A549 (cell line): ENCODE results near the gene H6PD. TPM values are rescaled to one million over a fixed set of nuclear protein-coding genes. Genes with fewer than 3 reads are reported as not detected.

Experiments used
- ATAC-seq, 2 experiments: fragments of 200-7000 bp in 1 of 2; fragments of >200 bp in 1 of 2; cut with Nextera tagmentation in 1 of 2; cut with Tn5 transposase in 1 of 2; 3 replicates each; pipeline versions ENCODE4 v1.8.0 to v1.9.1; 2018 to 2020; ENCODE audit warnings: mild to moderate bottlenecking in 1 of 2, moderate library complexity in 1 of 2
- CTCF ChIA-PET: fragments of 300-600 bp; sonication (Branson Sonifier 250); formaldehyde crosslinking; extraction: SDS; loops from one replicate; lab custom pipeline; 2021; ENCODE audit warnings: antibody characterized with exemption, inconsistent platforms; lab: Yijun Ruan, JAX
- POLR2A ChIA-PET: fragments of 350-600 bp; formaldehyde crosslinking; extraction: SDS; loops from one replicate; lab custom pipeline; 2021; ENCODE audit warnings: antibody characterized with exemption, inconsistent platforms; lab: Yijun Ruan, JAX
- DNase-seq, 2 experiments: peaks; one replicate each; pipeline versions ENCODE4 v3.0.0 to v3.0.0-alpha.2; 2011 to 2016; ENCODE audit warnings: low read depth in 1 of 2, low spot score in 1 of 2
- FAIRE-seq: peaks from 2 replicates; lab custom pipeline; 2011; peaks lifted over from hg19 to GRCh38; lab: Jason Lieb, UNC
- H3K27ac ChIP-seq, 2 experiments: fragments of >200 bp; sonication (Bioruptor Twin); formaldehyde crosslinking; 3 replicates each; pipeline ENCODE4 v1.5.1; 2016 to 2017
- H3K4me1 ChIP-seq: fragments of >200 bp; sonication (Bioruptor Twin); formaldehyde crosslinking; 3 replicates; pipeline ENCODE4 v1.6.1; 2016
- H3K4me2 ChIP-seq: fragments of >200 bp; sonication (Bioruptor Twin); formaldehyde crosslinking; 3 replicates; pipeline ENCODE4 v1.6.1; 2016
- H3K4me3 ChIP-seq: fragments of >200 bp; sonication (Bioruptor Twin); formaldehyde crosslinking; 3 replicates; pipeline ENCODE4 v1.5.1; 2016
- H3K9me3 ChIP-seq: fragments of >200 bp; sonication (Bioruptor Twin); formaldehyde crosslinking; 3 replicates; pipeline ENCODE4 v1.6.1; 2016
- BCL3 ChIP-seq: fragments of >200 bp; sonication (Bioruptor Twin); formaldehyde crosslinking; IDR thresholded peaks from 3 replicates; pipeline ENCODE4 v1.6.1; 2016
- CBX8 ChIP-seq: fragments of 200-600 bp; sonication (generic); IDR thresholded peaks from 2 replicates; pipeline ENCODE4 v1.6.1; 2016
- CEBPB ChIP-seq, 2 experiments: fragments of >200 bp in 1 of 2; sonication (Bioruptor Twin) in 1 of 2; formaldehyde crosslinking in 1 of 2; IDR thresholded peaks; 2 replicates each; pipeline ENCODE4 v1.6.1; 2012 to 2016
- CHD2 ChIP-seq: fragments of 150-350 bp; IDR thresholded peaks from 2 replicates; pipeline ENCODE4 v1.6.1; 2014; ENCODE audit warnings: low read length; ENCODE audit not compliant: partially characterized antibody
- EHMT2 ChIP-seq: fragments of 200-600 bp; sonication (generic); IDR thresholded peaks from 2 replicates; pipeline ENCODE4 v1.6.1; 2016; ENCODE audit warnings: antibody characterized with exemption, low read depth, mild to moderate bottlenecking, moderate library complexity
- EP300 ChIP-seq, 2 experiments: fragments of >200 bp; sonication (Bioruptor Twin); formaldehyde crosslinking; IDR thresholded peaks; 2 replicates in 1 of 2; 3 replicates in 1 of 2; pipeline ENCODE4 v1.6.1; 2016 to 2017
- ESRRA ChIP-seq: fragments of 150-350 bp; IDR thresholded peaks from 2 replicates; pipeline ENCODE4 v1.6.1; 2014; ENCODE audit warnings: mild to moderate bottlenecking, low read length, borderline replicate concordance
- FOXS1 ChIP-seq: fragments of 250-450 bp; sonication (Bioruptor Pico); IDR thresholded peaks from 2 replicates; pipeline ENCODE4 v1.5.0; 2020; ENCODE audit warnings: mild to moderate bottlenecking, moderate library complexity
- GATA3 ChIP-seq: IDR thresholded peaks from 2 replicates; pipeline ENCODE4 v1.6.1; 2012; ENCODE audit warnings: borderline replicate concordance
- HES2 ChIP-seq: fragments of >200 bp; sonication (Bioruptor Twin); formaldehyde crosslinking; IDR thresholded peaks from 2 replicates; pipeline ENCODE4 v1.6.1; 2016
- HMGXB4 ChIP-seq: fragments of 250-450 bp; sonication (Bioruptor Pico); IDR thresholded peaks from 2 replicates; pipeline ENCODE4 v1.5.0; 2021; ENCODE audit warnings: mild to moderate bottlenecking, moderate library complexity, borderline replicate concordance
- HOXA7 ChIP-seq: fragments of 250-450 bp; sonication (Bioruptor Pico); IDR thresholded peaks from 2 replicates; pipeline ENCODE4 v1.5.0; 2020; ENCODE audit warnings: mild to moderate bottlenecking, moderate library complexity
- HOXB13 ChIP-seq: fragments of 250-450 bp; sonication (Bioruptor Pico); IDR thresholded peaks from 2 replicates; pipeline ENCODE4 v1.5.0; 2020; ENCODE audit warnings: low read depth, mild to moderate bottlenecking, moderate library complexity
- HOXB5 ChIP-seq: fragments of 250-450 bp; sonication (Bioruptor Pico); IDR thresholded peaks from 2 replicates; pipeline ENCODE4 v1.5.0; 2020; ENCODE audit warnings: mild to moderate bottlenecking, moderate library complexity
- JUN ChIP-seq, 2 experiments: fragments of >200 bp; sonication (Bioruptor Twin); formaldehyde crosslinking; IDR thresholded peaks; 2 replicates in 1 of 2; 3 replicates in 1 of 2; pipeline ENCODE4 v1.6.1; 2016 to 2017
- KDM1A ChIP-seq: fragments of 200-600 bp; sonication (generic); IDR thresholded peaks from 2 replicates; pipeline ENCODE4 v1.6.1; 2016; ENCODE audit warnings: low read depth, mild to moderate bottlenecking
- KDM5A ChIP-seq: fragments of 200-600 bp; sonication (generic); IDR thresholded peaks from 2 replicates; pipeline ENCODE4 v1.6.1; 2016; ENCODE audit warnings: antibody characterized with exemption, mild to moderate bottlenecking
- MAZ ChIP-seq: fragments of 150-350 bp; IDR thresholded peaks from 2 replicates; pipeline ENCODE4 v1.6.1; 2014; ENCODE audit warnings: antibody characterized with exemption, low read depth, low read length, borderline replicate concordance
- NFE2L2 ChIP-seq: fragments of 150-350 bp; conservative IDR thresholded peaks from 2 replicates; pipeline ENCODE4 v1.6.1; 2014; ENCODE audit warnings: low read length
- PHF8 ChIP-seq: fragments of 200-600 bp; sonication (generic); IDR thresholded peaks from 2 replicates; pipeline ENCODE4 v1.6.1; 2016; ENCODE audit warnings: low read depth, mild to moderate bottlenecking, antibody characterized with exemption, moderate library complexity, borderline replicate concordance
- POLR2AphosphoS2 ChIP-seq: conservative IDR thresholded peaks from 2 replicates; pipeline ENCODE4 v1.6.1; 2012; ENCODE audit warnings: low read length, improper control_type of control experiment, inconsistent platforms
- RFX5 ChIP-seq: fragments of 450-650 bp; IDR thresholded peaks from 2 replicates; pipeline ENCODE4 v1.7.1; 2014; ENCODE audit warnings: antibody characterized with exemption, mild to moderate bottlenecking, moderate library complexity
- TFCP2L1 ChIP-seq: fragments of 250-450 bp; sonication (Bioruptor Pico); IDR thresholded peaks from 2 replicates; pipeline ENCODE4 v1.5.0; 2021; ENCODE audit warnings: mild to moderate bottlenecking
- USF2 ChIP-seq: fragments of 450-650 bp; IDR thresholded peaks from 2 replicates; pipeline ENCODE4 v1.6.1; 2014; ENCODE audit warnings: antibody characterized with exemption
- ZC3H11A ChIP-seq: fragments of 450-650 bp; IDR thresholded peaks from 2 replicates; pipeline ENCODE4 v1.6.1; 2014; ENCODE audit warnings: antibody characterized with exemption, mild to moderate bottlenecking
- ZNF302 ChIP-seq: fragments of 250-450 bp; sonication (Bioruptor Pico); IDR thresholded peaks from 2 replicates; pipeline ENCODE4 v1.9.0; 2021; ENCODE audit warnings: inconsistent platforms, mild to moderate bottlenecking, moderate library complexity
- WGBS: methylation state at CpG from one replicate; pipeline ENCODE4 v1.1.6; 2017; ENCODE audit errors: missing lambda C conversion rate; 5-methylcytosine and 5-hydroxymethylcytosine counted together
- polyA plus RNA-seq, 4 experiments: library from polyadenylated mRNA; depleted of rRNA in 3 of 4; stranded (reverse); fragments of >200 nt; fragmentation: RNase III in 1 of 4; extraction: RNeasy Plus Mini Kit Qiagen cat#74134 plus additional on column Dnase treatment in 1 of 4; gene quantifications; 2 replicates in 3 of 4; 3 replicates in 1 of 4; pipeline ENCODE4 v1.2.3, GENCODE V29; 2011 to 2017
- TF ChIP-seq, protein P1 (sequence below): IDR thresholded peaks from 2 replicates; pipeline ENCODE4 v1.6.1; 2012; ENCODE audit warnings: low read depth, borderline replicate concordance
- TF ChIP-seq, protein P2 (sequence below): IDR thresholded peaks from 2 replicates; pipeline ENCODE4 v1.6.1; 2012
- TF ChIP-seq, protein P3 (sequence below): fragments of 250-450 bp; sonication (Bioruptor Pico); IDR thresholded peaks from 2 replicates; pipeline ENCODE4 v1.5.0; 2020; ENCODE audit warnings: low read depth, mild to moderate bottlenecking, moderate library complexity

Gene H6PD
- polyA plus RNA-seq, 2 of the 4 experiments (the other 2 are of a cell fraction), result 6.0 to 7.9 TPM

GRCh38 chr1:9270290-9270883, 35.8 kb downstream of the H6PD start:
- no peaks in the 10 kb centered on the region for H3K9me3 ChIP-seq
- no peak overlapping the region for H3K4me3 ChIP-seq
- H3K4me1 ChIP-seq, result peaks cover 6% of the 10 kb centered on the region; the same call in 2 of the 3 replicates
- TF ChIP-seq EP300 (IDR thresholded peaks at IDR 0.05) (no peak), ESRRA (no peak), HES2 (no peak), USF2 (no peak), EHMT2 (no peak), PHF8 (no peak), NFE2L2 (no peak), CBX8 (no peak), TFCP2L1 (no peak), BCL3 (no peak), CEBPB (IDR thresholded peaks at IDR 0.05) (no peak), HOXB13 (CRISPR knock-in tag) (no peak), HMGXB4 (CRISPR knock-in tag) (no peak), FOXS1 (CRISPR knock-in tag) (no peak), KDM1A (no peak), GATA3 (no peak)
- TF ChIP-seq, protein P1, sequence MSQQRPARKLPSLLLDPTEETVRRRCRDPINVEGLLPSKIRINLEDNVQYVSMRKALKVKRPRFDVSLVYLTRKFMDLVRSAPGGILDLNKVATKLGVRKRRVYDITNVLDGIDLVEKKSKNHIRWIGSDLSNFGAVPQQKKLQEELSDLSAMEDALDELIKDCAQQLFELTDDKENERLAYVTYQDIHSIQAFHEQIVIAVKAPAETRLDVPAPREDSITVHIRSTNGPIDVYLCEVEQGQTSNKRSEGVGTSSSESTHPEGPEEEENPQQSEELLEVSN, result no peak
- TF ChIP-seq, protein P2, sequence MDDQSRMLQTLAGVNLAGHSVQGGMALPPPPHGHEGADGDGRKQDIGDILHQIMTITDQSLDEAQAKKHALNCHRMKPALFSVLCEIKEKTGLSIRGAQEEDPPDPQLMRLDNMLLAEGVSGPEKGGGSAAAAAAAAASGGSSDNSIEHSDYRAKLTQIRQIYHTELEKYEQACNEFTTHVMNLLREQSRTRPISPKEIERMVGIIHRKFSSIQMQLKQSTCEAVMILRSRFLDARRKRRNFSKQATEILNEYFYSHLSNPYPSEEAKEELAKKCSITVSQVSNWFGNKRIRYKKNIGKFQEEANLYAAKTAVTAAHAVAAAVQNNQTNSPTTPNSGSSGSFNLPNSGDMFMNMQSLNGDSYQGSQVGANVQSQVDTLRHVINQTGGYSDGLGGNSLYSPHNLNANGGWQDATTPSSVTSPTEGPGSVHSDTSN, result no peak
- FAIRE-seq (no peak), DNase-seq (no peak), ATAC-seq (no peak)
- ChIA-PET POLR2A (no interaction called here), CTCF (interaction anchor here (0.6 to 10.1 kb wide), 6 partner anchors 10 to 303 kb away, joined by 3 to 127 read pairs (median 4); no protein-coding TSS in a partner anchor)
- peak overlapping the region in 1 of 2 experiments; percentile 35; a peak in 1 of 6 replicates for H3K27ac ChIP-seq
- no peak overlapping the region for H3K4me2 ChIP-seq
- WGBS, result 85% methylated on average over 12 of the region's 15 CpGs

DNA sequence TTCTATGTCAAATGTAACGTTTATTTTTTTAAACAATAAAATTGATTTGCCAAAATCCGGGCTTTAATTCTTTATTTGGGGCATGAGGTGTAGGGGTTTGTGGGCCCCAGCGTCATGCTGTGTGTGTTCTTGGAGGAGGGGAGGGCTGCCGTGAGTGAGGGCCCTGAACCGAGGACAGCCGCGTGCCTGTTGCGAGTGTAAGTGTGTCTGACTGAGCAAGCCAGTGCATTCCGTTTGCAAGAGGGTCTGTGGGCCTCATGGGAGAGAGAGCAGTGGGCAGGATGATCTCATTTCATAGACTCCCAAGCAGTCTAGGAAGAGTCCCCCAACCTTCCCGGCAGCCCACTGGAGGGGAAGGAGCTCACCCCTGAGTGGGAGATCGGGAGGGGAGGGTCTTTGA, 36.7 kb downstream of the H6PD start:
- FAIRE-seq (no peak), DNase-seq (no peak), ATAC-seq (no peak)
- Histone ChIP-seq H3K9me3 (no peaks in the 10 kb centered on the region), H3K4me2 (no peak overlapping the region), H3K4me1 (peaks cover 6% of the 10 kb centered on the region; the same call in 2 of the 3 replicates), H3K4me3 (no peak overlapping the region), H3K27ac (no peak overlapping the region)
- ChIA-PET CTCF (interaction anchor here (0.5 to 0.9 kb wide), 2 partner anchors 17 to 221 kb away, joined by 3 to 6 read pairs; no protein-coding TSS in a partner anchor), POLR2A (no interaction called here)
- WGBS, result 90% methylated on average over 10 of the region's 11 CpGs
- no peak for TF ChIP-seq CHD2
- TF ChIP-seq MAZ, result no peak
- TF ChIP-seq NFE2L2, result no peak
- TF ChIP-seq CBX8, result no peak
- TF ChIP-seq TFCP2L1, result no peak
- no peak for TF ChIP-seq HOXB5
- TF ChIP-seq, protein P3, sequence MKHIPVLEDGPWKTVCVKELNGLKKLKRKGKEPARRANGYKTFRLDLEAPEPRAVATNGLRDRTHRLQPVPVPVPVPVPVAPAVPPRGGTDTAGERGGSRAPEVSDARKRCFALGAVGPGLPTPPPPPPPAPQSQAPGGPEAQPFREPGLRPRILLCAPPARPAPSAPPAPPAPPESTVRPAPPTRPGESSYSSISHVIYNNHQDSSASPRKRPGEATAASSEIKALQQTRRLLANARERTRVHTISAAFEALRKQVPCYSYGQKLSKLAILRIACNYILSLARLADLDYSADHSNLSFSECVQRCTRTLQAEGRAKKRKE (CRISPR knock-in tag), result no peak
- TF ChIP-seq KDM5A, result no peak
- no peak for TF ChIP-seq POLR2AphosphoS2
- TF ChIP-seq GATA3, result no peak
- TF ChIP-seq, protein P1, result no peak
- TF ChIP-seq JUN (IDR thresholded peaks at IDR 0.05), result no peak
- no peak for TF ChIP-seq HOXA7 (CRISPR knock-in tag)
- TF ChIP-seq ZNF302 (CRISPR knock-in tag), result no peak
- no peak for TF ChIP-seq FOXS1 (CRISPR knock-in tag)
- TF ChIP-seq RFX5, result no peak
- TF ChIP-seq ZC3H11A, result no peak
